Measurements from ENCODE around the gene THYN1. TPM values are rescaled to one million over a fixed set of nuclear protein-coding genes. Genes with fewer than 3 reads are reported as not detected.

Gene THYN1
- total and polyA plus RNA-seq, 2 donors (not counting 3 experiments of a cell fraction or from before 2014, with no cell fraction given): 35.7 to 38.0 TPM

DNA sequence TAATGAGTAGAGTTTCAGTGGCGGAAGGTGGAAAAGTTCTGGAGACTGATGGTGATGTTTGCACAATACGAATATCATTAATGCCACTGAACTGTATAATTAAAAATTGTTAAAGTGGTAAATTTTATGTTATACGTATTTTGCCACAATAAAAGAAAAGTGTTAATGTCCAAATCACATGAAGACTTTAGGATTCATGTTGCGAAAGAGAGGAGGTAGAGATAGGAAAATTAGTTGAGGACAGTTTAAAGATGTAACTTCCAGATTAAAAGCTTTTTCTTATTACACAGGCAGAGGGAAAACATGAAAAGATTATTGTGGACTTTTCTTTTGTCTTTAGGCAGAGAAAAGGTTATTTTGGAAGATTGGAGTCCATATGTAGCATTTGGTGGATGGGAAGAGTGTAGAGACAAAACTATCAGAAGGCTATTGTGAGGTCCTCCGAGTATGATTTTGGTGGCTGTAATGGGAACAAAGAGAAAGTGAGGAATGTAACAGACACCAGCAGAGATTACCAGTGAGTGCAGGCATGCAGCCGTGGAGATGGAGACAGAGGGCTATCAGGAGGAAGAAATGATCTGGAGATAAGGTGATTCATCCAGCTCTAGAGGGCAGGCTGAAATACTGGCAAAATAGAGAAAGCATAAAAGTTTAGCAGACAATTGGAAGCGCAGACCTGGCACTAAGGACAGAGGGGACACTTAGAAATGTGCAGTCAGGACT is 16.2 kb downstream of the THYN1 start:
- peak; percentile 37 for FAIRE-seq
- no peak overlapping the region for H2AFZ ChIP-seq (ENCODE audit: low read depth, low read length)
- H4K20me1 ChIP-seq (replicated peaks; ENCODE audit: control insufficient read depth, extremely low read depth, insufficient read depth, low read length): no peaks in the 10 kb centered on the region
- no peak overlapping the region for H3K4me3 ChIP-seq (replicated peaks in 1 of 3; ENCODE audit: insufficient read depth in 1 of 3, low read depth in 1 of 3, low read length in 3 of 3)
- H3K27ac ChIP-seq (ENCODE audit: insufficient read depth, low read depth, low read length): no peak overlapping the region
- H3K4me1 ChIP-seq (ENCODE audit: control insufficient read depth, extremely low read depth, insufficient read depth, low read length): no peaks in the 10 kb centered on the region
- H3K9me1 ChIP-seq (replicated peaks; ENCODE audit: control insufficient read depth, extremely low read depth, insufficient read depth, low read length): no peaks in the 10 kb centered on the region
- peaks cover 13% of the 10 kb centered on the region for H3K79me2 ChIP-seq (ENCODE audit: control insufficient read depth, insufficient read depth, low read length)
- intact Hi-C loops (cut with micrococcal nuclease) (no loop called here), dilution Hi-C loops (cut with MboI; ENCODE audit: extremely low pct_ligation_motif_present, low sequenced_read_pairs) (no loop called here)
- no peaks in the 10 kb centered on the region for H3K9me3 ChIP-seq (replicated peaks; ENCODE audit: control insufficient read depth, insufficient read depth, low read length)
- peaks cover 2 to 15% of the 10 kb centered on the region in 2 experiments for H3K36me3 ChIP-seq (ENCODE audit: control insufficient read depth in 2 of 2, extremely low read depth in 1 of 2, insufficient read depth in 2 of 2, low read length in 2 of 2)
- no peak overlapping the region for H3K4me2 ChIP-seq (ENCODE audit: insufficient read depth, low read length)
- POLR2A ChIA-PET: no interaction called here
- no peaks in the 10 kb centered on the region for H3K27me3 ChIP-seq (ENCODE audit: control insufficient read depth in 2 of 2, insufficient read depth in 2 of 2, low read length in 2 of 2)
- no peak overlapping the region for H3K9ac ChIP-seq (replicated peaks; ENCODE audit: extremely low read depth, insufficient read depth, low read length)
- no peak for DNase-seq (ENCODE audit: low read depth, low spot score)
- CTCF ChIA-PET: interaction anchor here (1.5 kb wide), 1 partner anchor 12 kb away, joined by 5 read pairs; the partner anchor contains the start of genes NCAPD3 and VPS26B
- TF ChIP-seq GATA2 (IDR thresholded peaks at IDR 0.05; ENCODE audit: insufficient read depth, insufficient read length, low read depth, low read length): peak; percentile 58
- TF ChIP-seq MYC (IDR thresholded peaks at IDR 0.05; ENCODE audit: low read depth, low read length): no peak
- no peak for TF ChIP-seq JUN (IDR thresholded peaks at IDR 0.05; ENCODE audit: borderline replicate concordance, insufficient read depth, insufficient read length, low read depth)
- TF ChIP-seq, protein P1, sequence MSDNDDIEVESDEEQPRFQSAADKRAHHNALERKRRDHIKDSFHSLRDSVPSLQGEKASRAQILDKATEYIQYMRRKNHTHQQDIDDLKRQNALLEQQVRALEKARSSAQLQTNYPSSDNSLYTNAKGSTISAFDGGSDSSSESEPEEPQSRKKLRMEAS (IDR thresholded peaks at IDR 0.05; ENCODE audit: insufficient read depth, insufficient read length): no peak
- TF ChIP-seq, protein P2, sequence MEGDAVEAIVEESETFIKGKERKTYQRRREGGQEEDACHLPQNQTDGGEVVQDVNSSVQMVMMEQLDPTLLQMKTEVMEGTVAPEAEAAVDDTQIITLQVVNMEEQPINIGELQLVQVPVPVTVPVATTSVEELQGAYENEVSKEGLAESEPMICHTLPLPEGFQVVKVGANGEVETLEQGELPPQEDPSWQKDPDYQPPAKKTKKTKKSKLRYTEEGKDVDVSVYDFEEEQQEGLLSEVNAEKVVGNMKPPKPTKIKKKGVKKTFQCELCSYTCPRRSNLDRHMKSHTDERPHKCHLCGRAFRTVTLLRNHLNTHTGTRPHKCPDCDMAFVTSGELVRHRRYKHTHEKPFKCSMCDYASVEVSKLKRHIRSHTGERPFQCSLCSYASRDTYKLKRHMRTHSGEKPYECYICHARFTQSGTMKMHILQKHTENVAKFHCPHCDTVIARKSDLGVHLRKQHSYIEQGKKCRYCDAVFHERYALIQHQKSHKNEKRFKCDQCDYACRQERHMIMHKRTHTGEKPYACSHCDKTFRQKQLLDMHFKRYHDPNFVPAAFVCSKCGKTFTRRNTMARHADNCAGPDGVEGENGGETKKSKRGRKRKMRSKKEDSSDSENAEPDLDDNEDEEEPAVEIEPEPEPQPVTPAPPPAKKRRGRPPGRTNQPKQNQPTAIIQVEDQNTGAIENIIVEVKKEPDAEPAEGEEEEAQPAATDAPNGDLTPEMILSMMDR (IDR thresholded peaks at IDR 0.05; ENCODE audit: extremely low read depth in 1 of 2, insufficient read depth in 1 of 2, low read depth in 1 of 2, low read length in 2 of 2): no peak
- no TSS peak for BruUV-seq (replicated peaks)

Data from endothelial cell of umbilical vein (primary cell).